GM21723 (cell line): Measurements from ENCODE around the gene RIMKLA.

Experiments
- ATAC-seq: cut with Tn5 transposase; IDR thresholded peaks from one replicate; pipeline ENCODE4 v1.9.1; 2021; ENCODE audit warnings: mild to moderate bottlenecking, moderate library complexity; ENCODE audit not compliant: unreplicated experiment

Gene RIMKLA

GRCh38 chr1:42370876-42371549 is 9.6 kb upstream of the RIMKLA start:
- no peak for ATAC-seq

- no peak for ATAC-seq
Measured at GRCh38 chr1:42372796-42373195, 7.8 kb upstream of the RIMKLA start.

- peak; percentile 49 for ATAC-seq
Measured at GRCh38 chr1:42379794-42380585, 602 bp upstream of the RIMKLA start.

DNA sequence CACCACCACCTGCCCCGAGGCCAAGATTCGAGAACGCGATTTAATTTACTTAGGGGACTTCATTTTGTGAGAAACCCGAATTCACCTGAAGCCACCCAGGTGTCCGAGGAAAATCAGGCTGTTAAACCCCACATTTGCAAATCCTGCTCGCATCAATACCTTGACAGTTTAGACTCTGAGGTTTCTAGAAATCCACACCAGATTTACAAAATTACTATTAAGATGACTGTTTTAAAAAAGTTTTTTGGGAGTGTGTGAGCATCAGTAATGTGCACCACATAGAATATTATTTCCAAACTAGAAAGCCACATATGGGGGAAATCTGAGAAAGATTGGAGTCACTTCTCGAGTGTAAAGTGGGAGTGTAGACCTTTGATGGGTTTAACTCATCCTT is 685 bp downstream of the RIMKLA start:
- ATAC-seq: no peak

- no peak for ATAC-seq
Measured at GRCh38 chr1:42385283-42385682, 4.7 kb downstream of the RIMKLA start.

- ATAC-seq: no peak
Measured at GRCh38 chr1:42386051-42386450, 5.5 kb downstream of the RIMKLA start.

DNA sequence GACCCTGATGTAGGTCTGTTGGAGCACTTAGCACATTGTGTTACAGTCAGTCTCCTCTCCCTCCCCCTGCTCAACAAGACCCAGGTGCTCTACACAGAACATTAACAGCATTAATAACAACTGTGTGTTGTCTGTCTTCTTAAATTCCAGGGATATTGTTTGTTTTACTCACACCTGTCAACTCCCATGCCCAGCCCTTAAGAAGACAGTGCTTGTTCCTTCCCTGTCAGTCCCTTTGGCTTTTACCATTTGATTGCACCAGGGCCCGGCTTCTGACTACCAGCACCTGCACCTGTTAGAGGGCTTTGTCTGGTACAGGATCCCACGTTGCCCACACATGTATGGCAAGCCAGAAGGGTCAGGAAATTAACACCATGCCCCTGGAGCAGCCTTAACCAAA is 11.7 kb downstream of the RIMKLA start:
- ATAC-seq: no peak

- ATAC-seq: no peak
Measured at GRCh38 chr1:42392967-42393848, 12.6 kb downstream of the RIMKLA start.

DNA sequence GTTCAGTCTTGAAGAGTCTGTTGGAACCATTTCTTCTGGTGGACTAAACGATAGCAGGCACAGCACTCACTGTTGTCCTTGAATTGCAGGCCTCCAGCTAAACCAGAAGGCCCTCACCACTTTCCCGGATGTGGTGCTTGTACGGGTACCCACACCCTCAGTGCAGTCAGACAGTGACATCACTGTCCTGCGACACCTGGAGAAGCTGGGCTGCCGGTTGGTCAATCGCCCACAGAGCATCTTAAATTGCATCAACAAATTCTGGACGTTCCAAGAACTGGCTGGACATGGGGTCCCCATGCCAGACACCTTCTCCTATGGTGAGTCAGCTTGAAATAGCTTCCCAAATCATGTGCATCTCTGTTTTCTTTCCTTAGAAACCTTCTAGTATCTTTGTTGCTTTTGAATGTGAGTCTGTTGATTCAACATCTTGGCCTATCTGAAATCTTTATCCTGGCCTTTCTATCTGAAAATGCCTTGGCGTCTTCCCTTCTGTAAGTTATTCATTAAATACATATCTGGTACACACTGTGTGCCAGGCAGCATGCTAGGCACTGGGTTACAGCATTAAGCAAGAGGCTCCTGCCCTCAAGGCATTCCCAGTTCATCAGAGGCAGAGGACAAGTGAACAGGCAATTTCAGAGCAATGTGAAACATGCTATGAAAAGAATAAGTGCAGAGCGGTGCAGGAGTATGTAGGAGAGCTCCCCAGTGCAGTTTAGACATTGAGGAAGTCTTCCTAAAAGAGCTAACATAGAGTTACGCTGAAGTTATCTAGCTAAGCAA is 18.9 kb downstream of the RIMKLA start:
- ATAC-seq: no peak

GRCh38 chr1:42403880-42404400 is 23.3 kb downstream of the RIMKLA start:
- ATAC-seq: no peak

GRCh38 chr1:42414551-42415496 is 34.2 kb downstream of the RIMKLA start:
- no peak for ATAC-seq

DNA sequence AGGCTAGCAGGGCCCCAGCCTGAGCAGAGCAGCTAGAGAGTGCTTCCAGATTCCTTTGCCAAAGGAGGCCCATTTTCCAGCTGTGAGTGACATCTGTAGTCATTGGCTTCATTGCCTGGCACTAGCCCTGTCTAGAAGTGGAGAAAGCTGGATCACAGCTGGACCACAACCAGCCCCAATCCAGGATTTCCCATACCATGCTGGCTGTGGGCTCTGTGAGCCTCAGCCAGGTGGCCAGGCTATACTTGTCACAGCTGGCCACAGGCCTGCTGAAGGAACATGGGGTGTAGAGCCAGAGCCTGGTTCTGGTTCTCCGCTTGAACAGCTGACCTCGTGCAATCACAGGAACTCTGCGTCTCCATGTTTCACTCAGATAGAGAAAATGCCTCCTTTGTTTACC is 36.6 kb downstream of the RIMKLA start:
- ATAC-seq: no peak

- no peak for ATAC-seq
Measured at GRCh38 chr1:42418516-42418915, 37.9 kb downstream of the RIMKLA start.

DNA sequence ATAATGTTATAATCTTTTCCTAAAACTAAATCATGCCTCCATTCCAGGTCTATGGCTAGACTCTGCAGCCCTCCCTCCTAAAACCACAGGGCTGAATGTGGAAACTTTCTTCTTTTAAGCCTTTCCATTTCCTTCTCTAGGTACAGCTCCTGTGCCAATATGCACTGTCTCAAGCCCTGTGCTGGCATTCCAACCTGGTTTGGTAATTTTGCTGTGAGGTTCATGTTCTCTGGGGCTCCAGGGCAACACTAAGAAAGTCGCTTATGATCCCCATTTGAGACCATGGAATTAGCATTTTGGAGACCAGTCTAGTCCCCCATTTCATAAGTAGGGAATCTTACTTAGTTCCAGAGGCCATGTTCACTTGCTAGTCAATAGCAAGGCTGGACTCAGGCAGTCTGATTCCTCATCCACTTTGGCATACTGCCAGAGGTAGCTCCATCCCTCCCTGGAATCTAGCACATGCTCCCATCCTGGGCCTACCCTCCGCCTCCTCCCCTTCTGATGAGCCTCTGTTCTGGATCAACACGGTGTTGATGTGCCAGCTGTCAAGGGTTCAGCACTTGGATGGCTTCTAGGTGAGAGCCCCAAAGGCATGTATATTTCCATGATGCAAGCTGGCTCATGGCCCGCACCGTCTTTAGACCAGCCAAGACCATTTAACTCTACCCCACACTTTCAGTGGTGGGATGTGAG is 38.7 kb downstream of the RIMKLA start:
- ATAC-seq: no peak

DNA sequence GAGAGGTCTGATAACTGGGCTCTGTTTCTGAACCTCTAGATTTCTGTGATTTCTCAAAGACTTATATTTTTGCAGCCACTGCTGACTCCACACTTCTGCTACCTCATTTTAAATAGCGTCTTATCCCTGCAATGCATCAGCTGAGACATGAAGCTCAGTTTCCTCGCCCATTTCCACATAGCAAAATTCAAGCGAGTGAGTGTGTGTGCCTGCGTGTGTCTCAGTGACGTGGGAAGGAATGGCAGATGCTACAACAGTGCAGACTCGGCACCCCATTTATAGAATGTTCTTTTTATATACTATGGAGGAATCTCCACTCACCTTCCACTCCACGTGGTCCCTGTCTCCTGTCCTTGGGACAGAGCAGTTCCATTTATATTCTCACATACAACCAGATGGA is 39.5 kb downstream of the RIMKLA start:
- no peak for ATAC-seq

DNA sequence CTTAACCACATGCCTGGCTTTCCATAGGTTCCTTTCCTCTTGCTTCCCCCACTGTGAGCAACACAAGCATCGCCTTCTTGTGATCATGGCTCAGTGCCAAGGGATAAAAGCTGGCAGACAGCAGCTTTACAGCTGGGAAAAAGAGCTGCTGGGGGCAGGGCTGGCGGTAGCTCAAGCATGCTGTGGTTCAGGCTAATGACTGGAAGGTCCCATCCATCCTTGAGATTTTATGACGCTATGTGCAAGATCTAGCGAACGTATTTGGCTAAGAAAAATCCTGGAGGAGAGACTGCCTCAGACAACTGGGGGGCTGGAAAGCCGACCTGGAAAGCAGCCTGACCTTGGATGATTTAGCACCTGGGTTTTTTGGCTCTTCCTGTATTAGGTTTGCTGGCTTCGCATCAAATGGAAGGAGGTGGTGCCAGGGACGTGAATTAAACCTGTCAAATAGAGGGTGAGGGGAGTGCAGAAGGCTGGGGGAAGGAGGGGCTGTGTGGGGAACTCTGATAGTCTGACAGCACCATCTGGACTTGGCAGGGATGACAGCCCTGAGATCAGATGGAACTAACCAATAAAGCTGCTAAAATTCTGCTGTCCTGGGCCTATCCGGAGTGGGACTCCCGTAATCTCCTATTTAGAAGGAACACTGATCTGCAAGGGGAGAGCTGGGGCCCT is 40.5 kb downstream of the RIMKLA start:
- no peak for ATAC-seq

- ATAC-seq: no peak
Measured at GRCh38 chr1:42422737-42423136, 42.1 kb downstream of the RIMKLA start.

GRCh38 chr1:42423681-42424080 is 43.1 kb downstream of the RIMKLA start:
- no peak for ATAC-seq
